HG02885 (cell line): Measurements from ENCODE around the gene RIPPLY2.
"Not testable (repeated sequence)": the region's sequence is repeated elsewhere in the genome, so short reads cannot be mapped to it uniquely, and the experiment has no call there.

Source experiments
- ATAC-seq: cut with Tn5 transposase; IDR thresholded peaks from one replicate; pipeline ENCODE4 v1.9.1; 2021; ENCODE audit warnings: mild to moderate bottlenecking; ENCODE audit not compliant: unreplicated experiment, poor library complexity

The RIPPLY2 gene, protein sequence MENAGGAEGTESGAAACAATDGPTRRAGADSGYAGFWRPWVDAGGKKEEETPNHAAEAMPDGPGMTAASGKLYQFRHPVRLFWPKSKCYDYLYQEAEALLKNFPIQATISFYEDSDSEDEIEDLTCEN

DNA sequence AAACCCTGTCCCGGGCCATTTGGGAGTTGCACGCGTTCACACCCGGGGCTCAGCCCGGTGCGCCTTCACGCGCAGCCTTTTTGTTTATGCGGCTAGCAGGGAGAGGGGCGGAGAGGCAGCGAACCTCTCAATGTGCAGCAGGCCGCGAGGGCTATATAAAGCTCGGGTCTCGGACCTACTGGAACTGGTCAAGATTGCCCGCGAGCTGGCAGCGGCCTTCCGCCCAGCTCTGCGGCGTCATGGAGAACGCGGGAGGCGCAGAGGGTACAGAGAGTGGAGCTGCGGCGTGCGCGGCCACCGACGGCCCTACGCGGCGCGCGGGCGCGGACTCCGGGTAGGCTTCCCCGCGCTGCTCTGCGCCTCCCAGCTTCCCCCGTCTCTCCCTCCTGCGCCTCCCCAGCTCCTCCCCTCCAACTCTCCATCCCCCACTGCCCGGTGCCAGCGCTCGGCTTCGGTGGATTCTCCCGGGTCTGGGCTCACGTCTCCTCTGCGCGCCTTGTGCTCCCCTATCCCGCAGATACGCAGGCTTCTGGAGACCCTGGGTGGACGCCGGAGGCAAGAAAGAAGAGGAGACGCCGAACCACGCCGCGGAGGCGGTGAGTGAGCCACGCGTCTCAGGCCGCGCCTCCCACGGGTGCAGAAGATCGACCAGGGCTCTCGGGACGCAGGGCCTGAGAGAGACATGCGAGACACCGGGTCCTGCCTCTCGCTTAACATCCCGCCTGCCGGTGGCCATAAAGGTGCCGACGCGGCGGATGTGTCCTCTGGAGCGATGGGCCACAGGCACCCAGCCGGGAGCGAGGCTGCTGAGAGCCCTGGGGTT is at the start of gene RIPPLY2:
RIPPLY2 (plus strand) TSS at position 183 of the 823 bp plus-strand sequence; CDS start at position 240, 57 bp downstream.
- peak; percentile 68 for ATAC-seq

DNA sequence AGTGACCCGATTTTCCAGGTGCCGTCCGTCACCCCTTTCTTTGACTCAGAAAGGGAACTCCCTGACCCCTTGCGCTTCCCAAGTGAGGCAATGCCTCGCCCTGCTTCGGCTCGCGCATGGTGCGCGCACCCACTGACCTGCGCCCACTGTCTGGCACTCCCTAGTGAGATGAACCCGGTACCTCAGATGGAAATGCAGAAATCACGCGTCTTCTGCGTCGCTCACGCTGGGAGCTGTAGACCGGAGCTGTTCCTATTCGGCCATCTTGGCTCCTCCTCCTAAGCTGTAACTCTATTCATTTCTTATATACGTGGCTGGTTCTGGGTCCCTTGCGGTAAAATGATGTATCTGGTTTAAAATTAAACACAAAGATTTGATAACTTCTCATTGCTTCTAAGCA is 49.7 kb upstream of the RIPPLY2 start:
- ATAC-seq: not testable (repeated sequence)

DNA sequence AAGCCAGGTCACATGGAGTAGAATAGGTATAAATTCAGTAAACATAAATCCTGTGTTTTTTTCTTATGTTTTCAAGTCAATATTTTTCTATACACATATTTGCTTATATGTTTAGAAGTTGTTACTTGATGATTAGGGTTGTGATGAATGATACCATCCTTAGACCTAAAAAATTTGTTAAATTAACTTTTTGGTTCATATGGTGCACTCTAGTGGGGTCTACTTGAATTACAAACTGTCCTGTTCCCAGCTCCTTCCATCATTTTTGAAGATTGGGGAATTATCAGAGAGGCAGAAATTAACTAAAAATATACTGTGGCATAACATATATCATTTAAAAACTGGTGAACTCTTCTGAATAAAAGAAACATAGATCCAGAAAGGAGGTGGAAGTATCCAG is 48.3 kb upstream of the RIPPLY2 start:
- ATAC-seq: no peak

DNA sequence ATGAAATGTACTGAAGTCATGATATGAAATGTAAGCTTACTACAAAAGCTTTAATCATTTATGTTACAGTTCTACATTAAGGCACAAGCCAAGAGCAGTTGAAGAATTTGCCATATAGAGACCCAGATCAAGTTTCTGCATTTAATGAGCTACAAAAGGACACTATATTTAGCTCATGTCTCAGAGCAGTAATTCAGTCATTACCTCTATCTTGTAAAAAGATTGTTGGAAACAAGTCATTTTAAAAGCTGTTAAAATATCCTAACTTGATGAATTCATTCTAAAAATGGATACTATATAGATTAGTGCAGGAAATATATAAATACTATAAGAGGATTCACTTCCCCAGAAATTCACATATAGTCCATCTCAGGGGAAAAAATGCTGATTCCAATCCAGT is 45.2 kb upstream of the RIPPLY2 start:
- ATAC-seq: no peak

DNA sequence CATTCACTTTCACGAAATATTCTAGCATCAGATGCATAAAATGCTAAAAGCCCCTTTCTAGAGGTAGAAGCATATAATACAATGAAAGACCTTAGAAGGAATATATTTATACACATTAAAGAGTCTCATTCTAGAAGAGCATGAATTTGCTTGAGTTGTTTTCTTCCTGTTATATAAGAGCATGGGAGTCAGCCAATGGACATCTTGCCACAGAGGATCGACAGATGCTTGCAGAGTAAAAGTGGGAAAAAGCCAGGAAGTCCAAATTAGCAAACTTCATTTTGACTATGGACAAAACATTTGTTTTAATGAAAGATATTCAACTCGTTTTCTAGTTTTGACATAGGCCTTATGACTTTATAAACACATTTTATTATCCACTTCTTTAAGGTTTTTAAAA is 44.2 kb upstream of the RIPPLY2 start:
- no peak for ATAC-seq

DNA sequence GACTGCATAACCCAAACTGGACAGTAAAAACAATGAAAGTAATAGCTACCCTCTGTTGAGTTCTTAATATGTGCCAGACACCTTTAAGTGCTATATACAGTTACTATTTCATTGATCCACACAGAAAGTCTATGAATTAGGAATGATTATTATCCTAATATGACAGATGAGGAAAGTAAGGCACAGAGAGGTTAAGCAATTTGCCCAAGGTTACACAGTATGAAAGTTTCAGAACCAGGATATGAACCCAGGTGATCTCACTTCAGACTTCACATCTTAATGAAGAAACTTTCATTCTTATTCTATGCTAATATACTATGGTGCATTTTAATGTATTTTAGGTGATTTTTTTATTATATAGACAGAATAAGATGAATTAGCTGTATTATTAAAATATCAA is 40.6 kb upstream of the RIPPLY2 start:
- ATAC-seq: no peak

DNA sequence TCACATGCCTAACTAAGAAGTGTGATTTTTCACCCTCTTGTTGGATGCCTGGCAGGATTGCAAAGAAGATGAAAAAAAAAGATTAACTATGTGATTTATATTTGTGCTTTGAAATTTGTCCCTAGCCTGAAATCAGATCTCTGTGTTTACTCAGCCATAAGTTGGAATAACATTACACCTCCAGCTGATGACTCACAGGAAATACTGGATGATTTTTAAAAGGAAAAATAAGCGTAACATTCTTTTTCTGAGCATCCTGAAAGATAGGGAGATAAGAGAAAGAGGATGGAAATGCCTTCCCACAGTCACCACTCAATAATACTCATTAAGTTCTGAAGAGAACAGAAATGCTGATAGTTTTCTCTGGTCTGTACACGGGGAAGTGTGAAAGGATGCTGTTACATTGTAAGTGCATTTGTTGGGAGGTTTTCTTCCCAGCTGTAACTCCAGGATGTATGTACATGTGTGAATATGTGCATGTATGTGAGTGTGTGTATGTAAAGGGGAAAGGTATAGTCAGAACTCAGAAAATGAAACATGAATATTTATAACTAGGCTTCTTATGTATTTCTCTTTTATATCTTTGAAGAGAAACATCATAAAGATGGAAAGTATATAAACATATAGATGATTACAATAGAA is 37.4 kb upstream of the RIPPLY2 start:
- no peak for ATAC-seq

DNA sequence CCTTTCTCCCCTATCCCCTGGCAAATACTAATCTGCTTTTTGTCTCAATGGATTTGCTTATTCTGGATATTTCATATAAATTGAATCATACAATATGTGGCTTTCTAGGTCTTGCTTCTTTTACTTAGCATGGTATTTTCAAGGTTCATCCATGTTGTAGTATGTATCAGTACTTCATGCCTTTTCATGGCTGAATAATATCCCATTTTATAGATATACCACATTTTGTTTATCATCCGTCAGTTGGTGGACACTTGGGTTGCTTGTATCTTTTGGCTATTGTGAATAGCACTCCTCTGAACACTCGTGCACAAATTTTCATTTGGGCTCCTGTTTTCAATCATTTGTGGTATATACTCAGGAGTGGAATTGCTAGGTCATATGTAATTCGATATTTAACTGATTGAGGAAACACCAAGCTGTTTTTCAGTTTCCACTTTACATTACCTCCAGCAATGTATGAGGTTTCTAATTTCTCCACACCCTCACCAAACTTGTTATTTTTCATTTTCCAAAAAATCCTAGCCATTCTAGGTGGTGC is 30.5 kb upstream of the RIPPLY2 start:
- no peak for ATAC-seq

DNA sequence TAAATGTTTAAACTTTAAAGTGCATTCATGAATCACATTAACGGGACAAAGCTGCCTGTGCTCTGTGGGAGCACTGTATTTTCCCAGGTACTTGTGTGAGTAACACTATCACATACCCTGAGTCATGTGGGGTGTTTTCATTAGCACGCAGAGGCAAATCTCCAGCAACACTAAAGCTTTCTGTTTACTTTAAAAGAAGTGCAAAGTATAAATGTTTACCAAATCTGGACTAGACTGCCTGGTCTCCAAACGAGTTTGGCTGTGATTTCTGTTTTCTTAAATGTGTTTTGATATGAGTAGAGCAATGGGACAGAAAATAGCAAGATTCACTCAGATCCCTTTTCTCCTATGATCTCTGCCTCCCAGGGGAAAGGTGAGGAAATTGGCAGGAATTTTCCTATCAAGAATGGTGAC is 28.8 kb upstream of the RIPPLY2 start:
- ATAC-seq: no peak

DNA sequence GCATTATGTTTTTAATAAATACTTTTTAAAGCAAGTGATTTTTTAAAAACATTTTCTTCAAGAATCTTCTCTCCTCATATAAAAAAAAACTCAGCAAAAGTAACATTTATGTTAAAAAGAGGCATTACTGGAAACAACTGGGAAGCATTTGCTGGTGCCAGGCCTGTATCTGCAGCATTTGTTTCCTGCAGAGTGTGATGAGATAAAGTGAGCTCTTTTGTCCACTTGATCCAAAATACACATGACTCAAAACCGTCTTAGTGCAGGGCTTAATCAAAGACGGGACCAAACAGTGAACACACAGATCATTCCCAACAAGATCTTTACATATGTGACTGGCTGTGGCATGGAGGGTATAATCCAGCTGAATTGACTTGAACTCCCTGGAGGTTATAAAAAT is 28.3 kb upstream of the RIPPLY2 start:
- ATAC-seq: no peak

DNA sequence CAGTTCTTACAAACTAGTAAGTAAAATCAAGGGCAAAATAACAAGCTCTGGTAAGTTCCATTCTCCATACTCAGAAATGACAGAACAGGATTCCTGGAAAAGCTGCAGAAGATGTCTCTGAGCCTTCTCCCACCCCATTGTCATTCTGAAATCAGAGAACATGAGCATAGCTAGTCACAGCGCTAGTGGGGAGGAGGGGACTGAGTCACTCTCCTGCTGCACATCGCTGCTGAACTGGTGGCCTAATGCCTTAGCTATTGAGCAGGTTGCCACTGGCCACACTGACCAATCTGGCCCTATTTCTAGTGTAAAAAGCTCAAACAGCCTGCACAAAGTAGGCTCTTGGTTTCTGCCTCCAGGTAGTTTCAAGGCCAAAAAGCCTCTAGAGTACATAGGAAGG is 26.1 kb upstream of the RIPPLY2 start:
- ATAC-seq: no peak

DNA sequence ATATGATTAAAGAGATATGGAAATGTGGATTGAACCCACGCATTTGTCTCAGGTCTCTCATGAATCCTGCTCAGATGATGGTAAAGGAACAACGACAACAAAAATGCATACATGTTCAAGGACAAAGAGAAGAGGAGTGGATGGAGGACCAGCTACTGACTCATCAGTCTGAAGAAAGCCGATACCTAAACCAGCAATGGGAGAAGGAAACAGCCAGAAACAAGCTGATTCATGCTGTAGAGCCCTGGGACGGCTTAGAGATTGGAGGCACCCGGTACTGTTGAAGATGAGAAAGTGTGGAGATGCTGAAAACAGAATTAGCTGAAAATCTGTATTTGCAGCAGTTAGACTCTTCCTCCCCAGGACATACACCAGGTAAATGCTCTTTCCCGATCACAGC is 14.4 kb upstream of the RIPPLY2 start:
- no peak for ATAC-seq

DNA sequence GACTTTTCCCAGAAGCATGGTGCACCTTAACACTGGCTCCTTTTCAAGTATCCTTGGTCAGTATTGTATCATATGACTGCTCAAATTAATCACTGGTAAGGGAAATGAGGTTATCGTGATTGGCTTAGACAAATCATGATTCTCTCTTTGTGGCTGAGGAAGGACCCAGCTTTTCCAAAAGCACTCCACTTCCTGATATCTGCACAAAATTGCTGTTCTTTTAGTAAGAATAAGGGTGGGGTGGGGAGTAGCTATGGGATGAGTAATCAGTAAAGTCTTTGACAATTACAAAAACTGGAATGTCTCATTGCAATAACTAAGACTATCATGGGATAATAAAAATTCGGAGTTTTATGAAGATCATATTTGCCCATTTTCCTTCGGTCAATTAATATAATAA is 9.0 kb upstream of the RIPPLY2 start:
- no peak for ATAC-seq

DNA sequence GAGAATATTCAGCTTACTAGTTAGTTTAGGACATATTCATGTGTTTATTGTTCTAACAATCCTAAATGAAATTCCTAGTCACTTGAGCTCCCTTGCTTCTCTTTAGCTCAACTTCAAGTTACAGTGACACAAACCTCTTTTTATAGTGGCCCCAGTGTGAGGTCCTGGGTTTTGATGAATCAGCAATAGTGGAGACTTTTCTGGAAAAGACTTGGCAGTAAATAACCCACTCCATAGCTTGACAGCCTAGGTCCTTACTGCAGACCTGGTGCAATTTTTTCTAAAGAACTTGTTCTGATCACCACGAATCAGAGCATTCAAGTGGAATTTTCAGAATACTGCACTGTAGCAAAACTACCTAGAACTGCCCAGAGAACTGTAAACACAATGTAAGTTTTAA is 6.9 kb upstream of the RIPPLY2 start:
- no peak for ATAC-seq

DNA sequence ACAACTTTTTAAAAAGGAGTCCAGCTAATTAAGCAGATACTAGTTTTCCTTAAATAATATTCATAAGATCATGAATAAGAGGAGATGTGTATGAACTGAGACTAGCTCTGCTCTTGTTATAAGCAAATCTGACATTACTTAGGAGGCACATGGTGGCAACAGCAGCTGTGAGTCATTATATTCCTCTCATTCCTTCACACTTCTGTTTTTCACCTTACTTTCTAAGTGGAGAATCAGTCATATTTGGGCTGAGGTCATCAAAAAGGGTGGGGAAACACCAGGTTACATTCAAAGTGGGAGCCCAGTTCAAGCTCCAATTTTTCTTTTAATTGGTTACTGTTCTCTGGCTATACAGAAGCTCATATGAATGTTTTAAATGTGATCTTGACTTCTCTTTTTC is 6.0 kb upstream of the RIPPLY2 start:
- peak; percentile 84 for ATAC-seq

DNA sequence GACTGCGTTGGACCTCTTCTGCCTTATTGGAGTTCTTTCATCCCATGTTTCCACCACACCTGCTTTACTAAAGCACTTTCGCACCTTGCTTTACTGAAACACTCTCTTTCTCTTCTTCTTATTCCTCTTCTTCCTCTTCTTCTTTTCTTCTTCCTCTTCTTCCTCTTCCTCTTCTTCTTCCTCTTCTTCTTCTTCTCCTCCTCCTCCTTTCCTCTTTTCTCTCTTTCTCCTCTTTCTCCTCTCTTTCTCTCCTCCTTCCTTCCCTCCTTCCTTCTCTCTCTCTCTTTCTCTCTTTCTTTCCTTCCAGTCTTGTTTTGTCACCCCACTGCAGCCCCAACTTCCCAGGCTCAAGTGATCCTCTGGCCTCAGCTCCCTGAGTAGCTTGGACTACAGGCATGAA is 4.0 kb upstream of the RIPPLY2 start:
- ATAC-seq: no peak

DNA sequence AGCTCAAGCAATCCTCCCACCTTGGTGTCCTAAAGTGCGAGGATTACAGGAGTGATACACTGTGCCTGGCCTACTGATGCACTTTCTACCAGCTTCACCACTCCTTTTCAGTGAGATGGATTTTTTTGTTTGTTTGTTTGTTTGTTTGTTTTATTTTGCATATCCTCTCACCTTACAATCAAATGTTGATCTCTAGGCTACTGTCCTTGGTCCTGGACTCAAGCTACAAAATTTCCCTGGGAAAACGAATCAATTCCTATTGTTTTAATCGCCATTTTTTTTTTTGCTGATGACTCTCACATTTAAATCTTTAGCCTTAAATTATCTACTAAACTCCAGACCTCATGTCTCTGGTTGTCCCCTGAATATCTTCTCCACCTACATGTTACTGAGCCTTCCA is 3.5 kb upstream of the RIPPLY2 start:
- no peak for ATAC-seq

DNA sequence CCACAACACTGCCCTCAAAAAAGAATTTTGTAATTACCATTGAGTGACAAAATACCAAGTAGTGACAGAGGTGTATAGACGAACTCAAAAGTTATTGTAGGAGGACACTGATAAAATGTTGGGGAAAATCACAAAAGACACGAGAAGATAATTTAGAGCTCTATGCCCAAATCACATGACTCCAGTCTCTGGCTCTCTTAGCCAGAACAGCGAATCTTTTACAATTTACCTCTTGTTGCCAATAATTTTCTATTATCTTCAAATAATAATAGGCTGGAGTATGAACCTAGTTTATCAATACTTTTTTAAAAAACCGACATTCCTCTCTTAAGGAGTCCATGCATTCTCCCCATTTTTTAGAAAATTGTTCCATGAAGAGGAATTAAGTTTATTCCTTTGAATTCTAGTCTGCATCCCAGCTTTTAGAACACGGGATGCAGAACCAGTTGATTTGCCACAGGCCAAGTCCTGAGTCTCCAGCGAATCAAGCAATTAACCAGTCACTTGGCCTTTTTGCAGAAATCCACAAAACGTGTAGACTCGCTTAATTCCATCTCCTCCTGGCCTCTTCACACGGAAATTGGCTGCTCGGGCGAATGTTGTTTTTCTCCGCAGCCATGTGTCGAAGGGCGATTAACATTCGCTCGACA is 507 bp upstream of the RIPPLY2 start:
- no peak for ATAC-seq

DNA sequence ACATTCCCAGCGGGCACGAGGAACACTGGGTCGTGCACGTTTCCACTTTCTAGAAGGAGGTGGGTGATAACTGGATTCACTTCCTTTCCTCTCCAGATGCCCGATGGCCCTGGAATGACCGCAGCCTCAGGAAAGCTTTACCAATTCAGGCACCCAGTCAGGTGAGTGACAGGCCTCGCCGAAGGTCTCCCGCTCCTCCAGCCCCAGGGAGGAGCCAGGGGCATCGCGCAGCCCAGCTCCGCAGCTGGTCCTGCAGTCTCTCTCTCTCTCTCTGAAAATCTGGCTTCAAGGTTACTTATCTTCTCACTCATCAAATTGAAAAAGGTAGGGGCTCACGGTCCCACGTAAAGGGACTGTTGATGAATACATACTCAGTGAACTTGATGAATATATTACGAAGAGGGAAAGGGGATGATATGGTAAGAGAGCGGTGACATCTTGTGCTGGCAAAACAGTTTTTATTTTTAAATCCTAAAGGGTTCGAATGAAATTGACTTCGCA is 891 bp downstream of the RIPPLY2 start:
- no peak for ATAC-seq

DNA sequence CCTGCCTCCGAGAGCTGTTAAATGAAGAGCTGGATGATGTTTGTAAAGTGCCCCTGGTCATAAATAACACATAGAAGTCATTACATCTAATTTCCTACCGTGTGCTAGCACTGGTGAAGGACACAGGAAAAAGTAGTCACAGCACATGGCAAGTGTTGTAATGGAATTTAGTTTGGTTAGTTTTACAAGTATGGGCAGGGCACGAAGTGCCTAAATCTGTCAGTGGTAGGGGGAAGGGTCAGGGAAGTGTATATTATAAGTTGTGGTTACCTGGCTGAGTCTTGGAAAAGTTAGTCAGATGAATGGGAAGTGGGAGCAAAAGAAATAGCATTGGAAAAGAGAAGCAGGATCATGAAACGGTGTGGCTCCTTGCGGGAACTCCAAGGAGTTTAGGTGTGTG is 1.6 kb downstream of the RIPPLY2 start:
- ATAC-seq: no peak
